CD4-positive, alpha-beta T cell treated with Interleukin-6 at 100 ng/mL for 8 hours (primary cell): ENCODE measurements around the gene PHGDH.

Experiments used
- DNase-seq: peaks from one replicate; pipeline ENCODE4 v3.0.0-alpha.2; 2020; ENCODE audit warnings: mixed read lengths, low spot score

The PHGDH gene

DNA sequence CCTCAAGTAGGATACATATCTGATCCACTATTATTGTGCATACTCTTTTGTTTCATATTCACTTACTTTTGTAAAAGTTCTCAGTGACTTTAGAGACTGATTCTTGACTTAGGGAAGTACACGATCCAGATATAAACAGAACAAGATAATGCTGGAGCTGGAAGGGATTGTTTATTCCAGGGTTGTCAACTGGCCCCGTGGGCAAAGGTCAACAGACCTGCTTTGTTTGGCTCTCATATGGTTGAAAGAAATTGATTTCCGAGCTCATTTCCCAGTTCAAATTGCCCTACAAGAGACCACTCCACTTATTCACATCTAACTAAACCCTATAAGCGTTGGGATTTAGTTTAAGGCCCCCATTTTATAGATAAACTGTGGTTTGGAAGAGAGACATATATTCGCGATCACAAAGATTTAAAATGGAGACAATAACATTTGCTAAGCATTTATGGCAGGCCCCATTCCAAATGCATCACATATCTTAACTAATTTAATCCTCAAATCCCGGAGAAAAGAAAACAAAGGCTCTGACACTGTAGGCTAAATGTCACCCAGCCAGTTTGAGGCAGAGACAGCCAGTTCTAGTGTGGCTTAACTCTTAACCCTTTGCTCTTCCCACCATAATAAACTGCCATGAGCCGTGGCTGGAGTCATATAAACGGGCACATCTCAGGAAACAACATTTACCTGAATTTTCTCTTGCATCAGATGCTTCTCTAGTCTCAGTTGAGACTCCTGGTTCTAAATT, 78.9 kb downstream of the PHGDH start:
- DNase-seq, result no peak

DNA sequence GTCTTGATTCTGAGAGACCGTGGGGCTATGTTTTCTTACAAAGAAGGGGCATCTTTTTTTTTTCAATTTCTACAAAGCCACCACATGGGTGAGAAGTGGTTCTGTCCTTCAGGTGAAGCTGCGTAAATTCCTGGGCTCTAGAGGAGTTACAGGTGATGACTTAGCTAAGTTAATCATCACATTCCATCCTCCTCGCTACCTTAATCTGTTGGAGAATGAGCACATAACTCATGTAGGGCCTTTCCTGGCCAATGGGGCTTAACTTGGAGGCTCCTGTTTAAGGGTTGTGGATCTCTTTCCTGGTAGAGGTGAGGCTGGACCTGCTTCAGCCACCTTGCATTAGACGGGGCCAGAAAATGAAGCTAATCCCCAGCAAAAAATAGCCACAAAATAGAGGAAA, 79.6 kb downstream of the PHGDH start:
- no peak for DNase-seq
